SH-SY5Y (cell line): ENCODE data around the gene MLH3.

Experiments
- GATA2 ChIP-seq: IDR thresholded peaks from 2 replicates; pipeline ENCODE4 v1.6.1; 2011; ENCODE audit warnings: mild to moderate bottlenecking, low read depth, low read length
- GATA3 ChIP-seq: IDR thresholded peaks from 2 replicates; pipeline ENCODE4 v1.6.1; 2011; ENCODE audit warnings: low read depth, mild to moderate bottlenecking, low read length, moderate library complexity

- no peak for TF ChIP-seq GATA3
- TF ChIP-seq GATA2 = no peak
Observed at GRCh38 chr14:75010472-75011093, 40.7 kb downstream of the MLH3 start.
